H1 (cell line): ENCODE results near the gene SYPL1. TPM values are rescaled to one million over a fixed set of nuclear protein-coding genes. Genes with fewer than 3 reads are reported as not detected.

Experiments used
- HDAC2 ChIP-seq, 2 experiments: fragments of 300-600 bp in 1 of 2; sonication (generic) in 1 of 2; IDR thresholded peaks; 2 replicates each; pipeline ENCODE4 v1.6.1; 2011 to 2012; ENCODE audit warnings: low read depth in 2 of 2, low read length in 2 of 2, mild to moderate bottlenecking in 2 of 2, moderate library complexity in 2 of 2, borderline replicate concordance in 1 of 2, inconsistent platforms in 1 of 2
- SP2 ChIP-seq: IDR thresholded peaks from 2 replicates; pipeline ENCODE4 v1.6.1; 2012; ENCODE audit warnings: mild to moderate bottlenecking, low read length, inconsistent platforms
- TCF12 ChIP-seq: IDR thresholded peaks from 2 replicates; pipeline ENCODE4 v1.6.1; 2011; ENCODE audit warnings: low read depth, mild to moderate bottlenecking, low read length
- polyA plus RNA-seq, 7 experiments: library from polyadenylated mRNA; depleted of rRNA in 3 of 7; stranded (reverse) in 5 of 7; unstranded in 2 of 7; fragments of >200 nt in 5 of 7; fragments of 200-250 nt in 2 of 7; gene quantifications; 1 replicate in 5 of 7; 2 replicates in 1 of 7; 4 replicates in 1 of 7; pipeline versions ENCODE4 v1.2.1 to v1.2.3, GENCODE V29; 2011 to 2013; ENCODE audit warnings: missing spikeins in 2 of 7, mixed read lengths in 2 of 7
- total RNA-seq: library from RNA; stranded (reverse); fragmentation: NEBNext Ultra II Directional; extraction: Animal tissue kit (Norgen Biotek cat#: 25700); gene quantifications from 2 replicates; pipeline ENCODE4 v1.2.1, GENCODE V29; 2021

SYPL1 gene
- total and polyA plus RNA-seq, 2 of the 8 experiments (the other 6 are each of a cell fraction or from before 2014, with no cell fraction given), result 44.9 to 57.7 TPM

DNA sequence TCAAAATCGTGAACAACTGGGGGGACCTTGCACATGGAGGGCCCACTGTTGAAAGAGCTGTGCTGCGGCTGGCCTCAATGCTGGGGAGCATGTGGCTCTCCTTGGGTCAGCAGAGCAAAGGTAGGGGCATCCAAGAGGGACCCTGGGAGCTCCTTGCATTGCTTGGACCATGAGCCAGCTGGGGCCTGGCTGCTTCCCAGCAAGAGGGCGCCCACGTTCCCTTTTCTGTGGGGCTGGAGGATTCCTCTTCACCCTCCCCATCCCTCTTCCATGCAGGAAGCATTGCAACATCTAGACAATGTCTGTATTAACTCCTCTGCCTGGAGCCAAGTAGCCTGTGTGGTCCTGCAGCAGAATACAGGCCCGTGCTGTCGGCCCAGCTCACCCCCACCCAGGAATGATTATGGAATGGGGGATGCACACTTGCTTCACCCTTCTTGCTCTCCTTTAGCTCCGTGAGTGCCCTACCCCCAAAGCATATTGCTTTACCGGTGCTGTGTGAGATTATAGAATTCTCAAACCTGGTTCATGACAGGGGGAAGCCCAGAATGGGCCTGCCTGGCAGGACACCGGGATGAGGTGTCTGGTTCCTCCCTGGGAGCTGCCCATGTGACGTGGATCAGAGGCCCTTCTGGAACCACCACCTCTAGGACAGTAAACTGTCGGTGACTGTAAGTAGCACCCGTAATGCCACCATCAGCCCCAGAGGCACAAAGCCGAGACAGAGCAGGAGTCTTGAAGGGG, 61.9 kb downstream of the SYPL1 start (continued):
- TF ChIP-seq HDAC2 (IDR thresholded peaks at IDR 0.05; ENCODE audit: borderline replicate concordance in 1 of 2, low read depth in 2 of 2, low read length in 2 of 2), result no peak
- TF ChIP-seq TCF12, result no peak
- TF ChIP-seq SP2, result no peak
